OCI-LY1 (cell line): ENCODE measurements around the gene ADGRG3.

Experiments
- H2AFZ ChIP-seq: fragments of 200-600 bp; sonication (generic), shearing (Covaris generic); 2 replicates; pipeline ENCODE4 v1.6.0; 2014; ENCODE audit warnings: antibody characterized with exemption, mild to moderate bottlenecking, low read length
- H3F3A ChIP-seq: fragments of 200-600 bp; sonication (generic), shearing (Covaris generic); 2 replicates; pipeline ENCODE4 v1.6.0; 2014; ENCODE audit warnings: mild to moderate bottlenecking, antibody characterized with exemption, low read length, moderate library complexity; ENCODE audit not compliant: insufficient read depth
- H3K27ac ChIP-seq: fragments of 200-600 bp; sonication (generic); 2 replicates; pipeline ENCODE4 v1.5.1; 2014; ENCODE audit warnings: low read length, mixed run types, mild to moderate bottlenecking, low read depth; ENCODE audit not compliant: poor library complexity, severe bottlenecking
- H3K27me3 ChIP-seq: fragments of 200-600 bp; sonication (generic); 2 replicates; pipeline ENCODE4 v1.6.0; 2014; ENCODE audit warnings: antibody characterized with exemption, mild to moderate bottlenecking, low read length, moderate library complexity; ENCODE audit not compliant: insufficient read depth
- H3K36me3 ChIP-seq: fragments of 200-600 bp; sonication (generic); 2 replicates; pipeline ENCODE4 v1.6.1; 2014; ENCODE audit warnings: mild to moderate bottlenecking, antibody characterized with exemption, low read length, moderate library complexity, mixed read lengths; ENCODE audit not compliant: insufficient read depth
- H3K4me1 ChIP-seq: fragments of 200-600 bp; sonication (generic); 2 replicates; pipeline ENCODE4 v1.5.1; 2014; ENCODE audit warnings: mild to moderate bottlenecking, low read length, moderate library complexity; ENCODE audit not compliant: insufficient read depth, severe bottlenecking
- H3K4me2 ChIP-seq: fragments of 200-600 bp; sonication (generic), shearing (Covaris generic); 2 replicates; pipeline ENCODE4 v1.6.1; 2014; ENCODE audit warnings: low read length
- H3K4me3 ChIP-seq: fragments of 200-600 bp; sonication (generic); 2 replicates; pipeline ENCODE4 v1.5.1; 2014; ENCODE audit warnings: low read length, low read depth, mild to moderate bottlenecking, mixed read lengths; ENCODE audit not compliant: poor library complexity, severe bottlenecking
- H3K79me2 ChIP-seq: fragments of 200-600 bp; shearing (Covaris generic); 2 replicates; pipeline ENCODE4 v1.6.1; 2016; ENCODE audit warnings: mixed run types, low read length, mixed read lengths; ENCODE audit not compliant: insufficient read depth
- H3K9ac ChIP-seq: fragments of 200-600 bp; sonication (generic), shearing (Covaris generic); 2 replicates; pipeline ENCODE4 v1.6.1; 2014; ENCODE audit warnings: mild to moderate bottlenecking, low read length, mixed read lengths
- H3K9me2 ChIP-seq: fragments of 200-600 bp; sonication (generic), shearing (Covaris generic); 2 replicates; pipeline ENCODE4 v1.6.1; 2014; ENCODE audit warnings: low read depth, mild to moderate bottlenecking, low read length, mixed read lengths
- H3K9me3 ChIP-seq: fragments of 200-600 bp; shearing (Covaris generic); 2 replicates; pipeline ENCODE4 v1.6.1; 2014; ENCODE audit warnings: low read length, mixed read lengths
- H4K20me1 ChIP-seq: fragments of 200-600 bp; sonication (generic), shearing (Covaris generic); 2 replicates; pipeline ENCODE4 v1.6.0; 2016; ENCODE audit warnings: mild to moderate bottlenecking, low read length; ENCODE audit not compliant: insufficient read depth
- EZH2 ChIP-seq: fragments of 200-600 bp; sonication (generic), shearing (Covaris generic); IDR thresholded peaks from 2 replicates; pipeline ENCODE4 v1.8.0; 2017; ENCODE audit warnings: borderline replicate concordance, mixed run types, mild to moderate bottlenecking, antibody characterized with exemption, low read length, moderate library complexity, mixed read lengths
- TF ChIP-seq, protein P1 (sequence below): fragments of 200-600 bp; sonication (generic), shearing (Covaris generic); IDR thresholded peaks from 2 replicates; pipeline ENCODE4 v1.5.1; 2017; ENCODE audit warnings: mild to moderate bottlenecking, antibody characterized with exemption, low read length, moderate library complexity, mixed read lengths

ADGRG3 gene

DNA sequence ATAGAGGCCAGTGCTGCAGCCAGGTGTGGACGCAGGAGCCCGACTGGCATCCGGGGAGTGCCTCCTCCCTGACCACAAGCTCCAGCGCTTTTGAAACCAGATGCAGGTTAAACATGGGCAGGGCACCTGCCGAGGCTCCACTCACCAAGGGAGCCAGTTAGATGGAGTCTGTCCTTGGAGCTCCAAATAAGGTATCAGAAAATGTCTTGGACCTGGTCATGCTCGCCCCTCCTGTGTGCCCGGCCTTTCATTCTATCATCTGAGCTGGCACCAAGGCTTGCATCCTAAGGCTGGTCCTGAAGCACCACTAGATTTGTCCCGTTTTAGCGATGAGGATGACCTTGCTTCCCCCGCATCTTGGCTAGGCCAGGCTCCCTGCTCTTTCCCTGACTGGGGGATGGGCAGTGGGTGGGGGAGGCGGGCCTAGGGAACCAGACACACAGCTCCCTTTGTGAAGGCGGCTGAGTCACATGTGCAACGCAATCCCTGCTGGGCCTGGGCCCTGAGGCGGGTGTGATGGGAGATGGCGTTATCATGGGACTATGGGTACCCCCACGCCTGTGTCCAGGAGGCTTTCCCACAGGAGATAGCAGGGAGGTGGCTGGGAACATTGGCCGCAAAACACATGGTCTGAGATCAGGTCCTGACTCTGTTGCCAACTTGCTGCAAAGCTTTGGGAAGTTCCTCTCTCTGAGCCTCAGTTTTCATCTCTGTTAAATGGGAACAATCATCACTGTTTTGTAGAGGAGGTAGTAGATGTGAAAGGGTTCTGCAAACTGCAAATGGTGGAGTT lies 44.7 kb upstream of the ADGRG3 start:
- Histone ChIP-seq H3K4me1 (no peaks in the 10 kb centered on the region), H3K79me2 (no peaks in the 10 kb centered on the region), H3K27me3 (peaks cover 4% of the 10 kb centered on the region; the same call in 1 of the 2 replicates), H3K36me3 (no peaks in the 10 kb centered on the region), H3K9me2 (no peaks in the 10 kb centered on the region), H3K4me2 (no peak overlapping the region), H4K20me1 (no peaks in the 10 kb centered on the region), H3K27ac (no peak overlapping the region), H3F3A (no peaks in the 10 kb centered on the region), H3K9ac (no peak overlapping the region), H2AFZ (no peak overlapping the region), H3K9me3 (no peaks in the 10 kb centered on the region), H3K4me3 (no peak overlapping the region)
- no peak for TF ChIP-seq EZH2
- TF ChIP-seq, protein P1, sequence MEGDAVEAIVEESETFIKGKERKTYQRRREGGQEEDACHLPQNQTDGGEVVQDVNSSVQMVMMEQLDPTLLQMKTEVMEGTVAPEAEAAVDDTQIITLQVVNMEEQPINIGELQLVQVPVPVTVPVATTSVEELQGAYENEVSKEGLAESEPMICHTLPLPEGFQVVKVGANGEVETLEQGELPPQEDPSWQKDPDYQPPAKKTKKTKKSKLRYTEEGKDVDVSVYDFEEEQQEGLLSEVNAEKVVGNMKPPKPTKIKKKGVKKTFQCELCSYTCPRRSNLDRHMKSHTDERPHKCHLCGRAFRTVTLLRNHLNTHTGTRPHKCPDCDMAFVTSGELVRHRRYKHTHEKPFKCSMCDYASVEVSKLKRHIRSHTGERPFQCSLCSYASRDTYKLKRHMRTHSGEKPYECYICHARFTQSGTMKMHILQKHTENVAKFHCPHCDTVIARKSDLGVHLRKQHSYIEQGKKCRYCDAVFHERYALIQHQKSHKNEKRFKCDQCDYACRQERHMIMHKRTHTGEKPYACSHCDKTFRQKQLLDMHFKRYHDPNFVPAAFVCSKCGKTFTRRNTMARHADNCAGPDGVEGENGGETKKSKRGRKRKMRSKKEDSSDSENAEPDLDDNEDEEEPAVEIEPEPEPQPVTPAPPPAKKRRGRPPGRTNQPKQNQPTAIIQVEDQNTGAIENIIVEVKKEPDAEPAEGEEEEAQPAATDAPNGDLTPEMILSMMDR = no peak

DNA sequence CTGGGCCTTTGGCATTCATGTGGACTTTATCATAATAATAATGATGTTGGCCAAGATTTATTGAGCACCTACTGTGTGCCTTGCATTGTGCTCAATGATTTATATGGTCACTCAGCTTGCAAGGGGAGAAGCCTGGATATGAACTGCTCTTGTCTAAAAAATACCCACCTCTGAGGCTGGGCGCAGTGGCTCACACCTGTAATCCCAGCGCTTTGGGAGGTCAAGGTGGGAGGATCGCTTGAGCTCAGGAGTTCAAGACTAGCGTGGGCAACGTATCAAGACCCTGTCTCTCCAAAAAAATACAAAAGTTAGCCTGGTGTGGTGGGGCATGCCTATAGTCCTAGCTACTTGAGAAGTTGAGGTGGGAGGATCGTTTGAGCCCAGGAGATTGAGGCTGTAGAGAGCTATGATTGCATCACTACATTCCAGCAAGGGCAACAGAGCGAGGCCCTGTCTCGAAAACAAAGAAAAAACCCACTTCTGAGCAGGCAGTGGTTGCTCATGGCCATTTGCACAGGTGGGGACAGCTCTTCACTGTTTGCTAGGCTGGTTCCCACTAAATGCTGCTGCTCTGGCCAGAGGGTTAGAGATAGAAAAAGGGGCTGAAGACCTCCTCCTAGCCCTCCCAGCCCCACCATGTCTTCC lies 43.9 kb upstream of the ADGRG3 start:
- no peak overlapping the region for H3K27ac ChIP-seq
- no peaks in the 10 kb centered on the region for H3K36me3 ChIP-seq
- H3K4me3 ChIP-seq = no peak overlapping the region
- no peaks in the 10 kb centered on the region for H3K79me2 ChIP-seq
- H3K9me3 ChIP-seq = no peaks in the 10 kb centered on the region
- no peak overlapping the region for H3K9ac ChIP-seq
- H2AFZ ChIP-seq = no peak overlapping the region
- H3F3A ChIP-seq = no peaks in the 10 kb centered on the region
- H4K20me1 ChIP-seq = no peaks in the 10 kb centered on the region
- H3K4me2 ChIP-seq = no peak overlapping the region
- H3K9me2 ChIP-seq = no peaks in the 10 kb centered on the region
- TF ChIP-seq, protein P1 = no peak
- no peak for TF ChIP-seq EZH2
- peaks cover 4% of the 10 kb centered on the region; the same call in 1 of the 2 replicates for H3K27me3 ChIP-seq
- H3K4me1 ChIP-seq = no peaks in the 10 kb centered on the region

- Histone ChIP-seq H3K4me1 (no peaks in the 10 kb centered on the region), H3K9ac (no peak overlapping the region), H3F3A (no peaks in the 10 kb centered on the region), H3K4me2 (no peak overlapping the region), H3K9me2 (no peaks in the 10 kb centered on the region), H3K27ac (no peak overlapping the region), H3K4me3 (no peak overlapping the region), H3K9me3 (no peaks in the 10 kb centered on the region), H3K36me3 (no peaks in the 10 kb centered on the region), H3K27me3 (peaks cover 2% of the 10 kb centered on the region; the same call in 1 of the 2 replicates), H4K20me1 (no peaks in the 10 kb centered on the region), H2AFZ (no peak overlapping the region), H3K79me2 (no peaks in the 10 kb centered on the region)
- no peak for TF ChIP-seq EZH2
Observed at GRCh38 chr16:57624806-57625500, 43.2 kb upstream of the ADGRG3 start.
